ENCODE results near the gene EBF4. TPM values are rescaled to one million over a fixed set of nuclear protein-coding genes. Genes with fewer than 3 reads are reported as not detected.

Gene EBF4
- total RNA-seq, 1 experiment from 2014 or later: 2.7 TPM

- ATAC-seq (peak; percentile 90), DNase-seq (ENCODE audit: low spot score) (peak; percentile 88)
- H3K36me3 Mint-ChIP-seq: peaks cover 41% of the 10 kb centered on the region
- ChIA-PET CTCF (interaction anchor here (0.7 to 1.3 kb wide), 5 partner anchors 8 to 24 kb away, joined by 3 to 5 read pairs (median 3); no protein-coding TSS in a partner anchor), POLR2A (interaction anchor here (0.7 to 2.4 kb wide), 2 partner anchors 12 to 131 kb away, joined by 3 to 22 read pairs; partner anchors contain the start of gene NOP56)
- H3K27me3 Mint-ChIP-seq (ENCODE audit: low read depth): peaks cover 24% of the 10 kb centered on the region
- H3K4me1 Mint-ChIP-seq: peaks cover 6% of the 10 kb centered on the region
- H3K4me3 Mint-ChIP-seq: peak within 1 kb of the TSS; percentile 98
- no peaks in the 10 kb centered on the region for H3K9me3 Mint-ChIP-seq
- peak within 1 kb of the TSS; percentile 100 for H3K27ac Mint-ChIP-seq
- TF ChIP-seq ZBTB43 (CRISPR knock-in tag; IDR thresholded peaks at IDR 0.05) (0 out of 2 replicates have a peak, but pooled peaks have one; percentile 55), CDX4 (CRISPR knock-in tag; IDR thresholded peaks at IDR 0.05; ENCODE audit: borderline replicate concordance) (no peak), ARID4B (CRISPR knock-in tag; IDR thresholded peaks at IDR 0.05; ENCODE audit: borderline replicate concordance) (no peak), AR (CRISPR knock-in tag; IDR thresholded peaks at IDR 0.05) (no peak), ATF2 (CRISPR knock-in tag; IDR thresholded peaks at IDR 0.05; ENCODE audit: borderline replicate concordance, low read depth) (no peak), STAT6 (CRISPR knock-in tag; conservative IDR thresholded peaks at IDR 0.05; ENCODE audit: low read depth) (no peak), E2F1 (CRISPR knock-in tag; IDR thresholded peaks at IDR 0.05) (no peak), KAT7 (CRISPR knock-in tag; IDR thresholded peaks at IDR 0.05; ENCODE audit: borderline replicate concordance) (no peak), SMAD3 (CRISPR knock-in tag; IDR thresholded peaks at IDR 0.05; ENCODE audit: borderline replicate concordance) (no peak), PRDM15 (CRISPR knock-in tag; IDR thresholded peaks at IDR 0.05) (no peak), E2F4 (CRISPR knock-in tag; IDR thresholded peaks at IDR 0.05; ENCODE audit: borderline replicate concordance, low read depth) (0 out of 2 replicates have a peak, but pooled peaks have one; percentile 5), GRHL2 (CRISPR knock-in tag; IDR thresholded peaks at IDR 0.05; ENCODE audit: insufficient replicate concordance, severe bottlenecking) (no peak), SP1 (CRISPR knock-in tag; conservative IDR thresholded peaks at IDR 0.05) (peak; percentile 61; the same call in 1 of the 2 replicates)
Measured at GRCh38 chr20:2663887-2664719, 28.5 kb upstream of the EBF4 start, which contains the start of gene IDH3B. Gene IDH3B (minus strand): TSS chr20:2664216. CDS start chr20:2664188, 28 bp downstream.
